Measurements from ENCODE around the gene GXYLT1. TPM values are rescaled to one million over a fixed set of nuclear protein-coding genes. Genes with fewer than 3 reads are reported as not detected.
"Not testable (repeated sequence)": the region's sequence is repeated elsewhere in the genome, so short reads cannot be mapped to it uniquely, and the experiment has no call there.

GXYLT1 gene
- total RNA-seq, 1 experiment from 2014 or later, result 12.6 TPM

DNA sequence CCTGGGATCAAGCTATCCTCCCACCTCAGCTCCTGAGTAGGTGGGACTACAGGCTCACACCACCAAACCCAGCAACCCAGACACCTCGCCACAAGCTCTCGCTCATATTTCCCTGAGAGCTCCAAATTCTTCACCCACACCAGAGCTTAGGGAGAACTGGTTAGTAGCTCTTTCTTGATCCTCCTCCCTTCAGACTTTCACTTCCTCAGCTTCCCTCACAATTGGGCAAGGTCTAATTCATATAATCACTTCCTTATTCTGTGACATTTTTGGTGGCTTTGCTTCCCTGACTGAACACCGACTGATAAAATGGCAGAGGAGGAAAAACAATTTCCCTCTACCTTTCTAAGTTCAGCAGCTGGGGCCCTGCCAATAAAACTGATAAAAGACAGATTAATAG is 88.5 kb downstream of the GXYLT1 start (continued):
- TF ChIP-seq, protein P1, sequence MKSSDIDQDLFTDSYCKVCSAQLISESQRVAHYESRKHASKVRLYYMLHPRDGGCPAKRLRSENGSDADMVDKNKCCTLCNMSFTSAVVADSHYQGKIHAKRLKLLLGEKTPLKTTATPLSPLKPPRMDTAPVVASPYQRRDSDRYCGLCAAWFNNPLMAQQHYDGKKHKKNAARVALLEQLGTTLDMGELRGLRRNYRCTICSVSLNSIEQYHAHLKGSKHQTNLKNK (CRISPR knock-in tag; IDR thresholded peaks at IDR 0.05), result no peak
- TF ChIP-seq CDX4 (CRISPR knock-in tag; IDR thresholded peaks at IDR 0.05; ENCODE audit: borderline replicate concordance) (no peak), ZBTB21 (CRISPR knock-in tag; IDR thresholded peaks at IDR 0.05; ENCODE audit: borderline replicate concordance) (no peak), PRRX2 (CRISPR knock-in tag; IDR thresholded peaks at IDR 0.05) (no peak), FOXJ3 (CRISPR knock-in tag; IDR thresholded peaks at IDR 0.05; ENCODE audit: borderline replicate concordance) (no peak), PRDM15 (CRISPR knock-in tag; IDR thresholded peaks at IDR 0.05) (no peak)
- TF ChIP-seq, protein P2, sequence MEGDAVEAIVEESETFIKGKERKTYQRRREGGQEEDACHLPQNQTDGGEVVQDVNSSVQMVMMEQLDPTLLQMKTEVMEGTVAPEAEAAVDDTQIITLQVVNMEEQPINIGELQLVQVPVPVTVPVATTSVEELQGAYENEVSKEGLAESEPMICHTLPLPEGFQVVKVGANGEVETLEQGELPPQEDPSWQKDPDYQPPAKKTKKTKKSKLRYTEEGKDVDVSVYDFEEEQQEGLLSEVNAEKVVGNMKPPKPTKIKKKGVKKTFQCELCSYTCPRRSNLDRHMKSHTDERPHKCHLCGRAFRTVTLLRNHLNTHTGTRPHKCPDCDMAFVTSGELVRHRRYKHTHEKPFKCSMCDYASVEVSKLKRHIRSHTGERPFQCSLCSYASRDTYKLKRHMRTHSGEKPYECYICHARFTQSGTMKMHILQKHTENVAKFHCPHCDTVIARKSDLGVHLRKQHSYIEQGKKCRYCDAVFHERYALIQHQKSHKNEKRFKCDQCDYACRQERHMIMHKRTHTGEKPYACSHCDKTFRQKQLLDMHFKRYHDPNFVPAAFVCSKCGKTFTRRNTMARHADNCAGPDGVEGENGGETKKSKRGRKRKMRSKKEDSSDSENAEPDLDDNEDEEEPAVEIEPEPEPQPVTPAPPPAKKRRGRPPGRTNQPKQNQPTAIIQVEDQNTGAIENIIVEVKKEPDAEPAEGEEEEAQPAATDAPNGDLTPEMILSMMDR (IDR thresholded peaks at IDR 0.05), result no peak

- TF ChIP-seq ZNF263 (CRISPR knock-in tag; IDR thresholded peaks at IDR 0.05; ENCODE audit: low read depth) (no peak), FOXP1 (CRISPR knock-in tag; IDR thresholded peaks at IDR 0.05; ENCODE audit: borderline replicate concordance) (no peak), ETV6 (CRISPR knock-in tag; IDR thresholded peaks at IDR 0.05) (no peak), ELF4 (CRISPR knock-in tag; IDR thresholded peaks at IDR 0.05; ENCODE audit: low read depth) (no peak), ZNF532 (CRISPR knock-in tag; IDR thresholded peaks at IDR 0.05; ENCODE audit: borderline replicate concordance) (no peak)
- TF ChIP-seq, protein P3, sequence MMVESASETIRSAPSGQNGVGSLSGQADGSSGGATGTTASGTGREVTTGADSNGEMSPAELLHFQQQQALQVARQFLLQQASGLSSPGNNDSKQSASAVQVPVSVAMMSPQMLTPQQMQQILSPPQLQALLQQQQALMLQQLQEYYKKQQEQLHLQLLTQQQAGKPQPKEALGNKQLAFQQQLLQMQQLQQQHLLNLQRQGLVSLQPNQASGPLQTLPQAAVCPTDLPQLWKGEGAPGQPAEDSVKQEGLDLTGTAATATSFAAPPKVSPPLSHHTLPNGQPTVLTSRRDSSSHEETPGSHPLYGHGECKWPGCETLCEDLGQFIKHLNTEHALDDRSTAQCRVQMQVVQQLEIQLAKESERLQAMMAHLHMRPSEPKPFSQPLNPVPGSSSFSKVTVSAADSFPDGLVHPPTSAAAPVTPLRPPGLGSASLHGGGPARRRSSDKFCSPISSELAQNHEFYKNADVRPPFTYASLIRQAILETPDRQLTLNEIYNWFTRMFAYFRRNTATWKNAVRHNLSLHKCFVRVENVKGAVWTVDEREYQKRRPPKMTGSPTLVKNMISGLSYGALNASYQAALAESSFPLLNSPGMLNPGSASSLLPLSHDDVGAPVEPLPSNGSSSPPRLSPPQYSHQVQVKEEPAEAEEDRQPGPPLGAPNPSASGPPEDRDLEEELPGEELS (CRISPR knock-in tag; IDR thresholded peaks at IDR 0.05), result no peak
- no peak for ATAC-seq
- no peaks in the 10 kb centered on the region for H3K27me3 Mint-ChIP-seq (ENCODE audit: low read depth)
- ChIA-PET POLR2A (no interaction called here), CTCF (no interaction called here)
- DNase-seq (ENCODE audit: low spot score), result no peak
- no peak overlapping the region for H3K4me3 Mint-ChIP-seq
- no peaks in the 10 kb centered on the region for H3K4me1 Mint-ChIP-seq
- peaks cover 10% of the 10 kb centered on the region for H3K36me3 Mint-ChIP-seq
- no peak overlapping the region for H3K27ac Mint-ChIP-seq
- H3K9me3 Mint-ChIP-seq, result peaks cover 35% of the 10 kb centered on the region
Measured at GRCh38 chr12:42053456-42053855, 91.2 kb downstream of the GXYLT1 start.

DNA sequence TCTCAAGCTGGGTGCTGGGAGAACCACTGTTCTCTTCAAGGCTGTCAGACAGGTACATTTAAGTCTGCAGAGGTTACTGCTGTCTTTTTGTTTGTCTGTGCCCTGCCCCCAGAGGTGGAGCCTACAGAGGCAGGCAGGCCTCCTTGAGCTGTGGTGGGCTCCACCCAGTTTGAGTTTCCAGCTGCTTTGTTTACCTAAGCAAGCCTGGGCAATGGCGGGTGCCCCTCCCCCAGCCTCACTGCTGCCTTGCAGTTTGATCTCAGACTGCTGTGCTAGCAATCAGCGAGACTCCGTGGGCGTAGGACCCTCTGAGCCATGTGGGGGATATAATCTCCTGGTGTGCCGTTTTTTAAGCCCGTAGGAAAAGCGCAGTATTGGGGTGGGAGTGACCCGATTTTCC is 95.7 kb downstream of the GXYLT1 start:
- H3K27ac Mint-ChIP-seq; H3K27me3 Mint-ChIP-seq (ENCODE audit: low read depth); DNase-seq (ENCODE audit: low spot score); H3K4me3 Mint-ChIP-seq; CTCF ChIA-PET; POLR2A ChIA-PET; H3K4me1 Mint-ChIP-seq; ATAC-seq: not testable (repeated sequence)
- Mint-ChIP-seq H3K9me3 (peaks cover 44% of the 10 kb centered on the region), H3K36me3 (peaks cover 27% of the 10 kb centered on the region)
